NT2/D1 (cell line): ENCODE results near the gene CDK14.

Source experiments
- DNase-seq: peaks from one replicate; pipeline ENCODE4 v3.0.0-alpha.2; 2011; ENCODE audit warnings: low read depth, low spot score
- H3K27me3 ChIP-seq: 2 replicates; pipeline ENCODE4 v1.6.0; 2011; ENCODE audit warnings: mild to moderate bottlenecking; ENCODE audit not compliant: insufficient read length, insufficient read depth
- H3K36me3 ChIP-seq: 2 replicates; pipeline ENCODE4 v1.6.1; 2011; ENCODE audit warnings: mild to moderate bottlenecking, low read length, mixed read lengths; ENCODE audit not compliant: insufficient read depth, insufficient read length
- H3K4me1 ChIP-seq: 2 replicates; pipeline ENCODE4 v1.5.1; 2011; ENCODE audit not compliant: insufficient read depth, insufficient read length
- H3K4me3 ChIP-seq: 2 replicates; pipeline ENCODE4 v1.5.1; 2011; ENCODE audit warnings: low read depth; ENCODE audit not compliant: insufficient read length
- H3K9ac ChIP-seq: 2 replicates; pipeline ENCODE4 v1.6.0; 2011; ENCODE audit warnings: low read depth; ENCODE audit not compliant: insufficient read length
- H3K9me3 ChIP-seq: 2 replicates; pipeline ENCODE4 v1.5.1; 2011; ENCODE audit warnings: mild to moderate bottlenecking, low read length; ENCODE audit not compliant: insufficient read depth
- SUZ12 ChIP-seq: IDR thresholded peaks from 2 replicates; pipeline ENCODE4 v1.6.1; 2011; ENCODE audit not compliant: insufficient read length, insufficient read depth; ENCODE audit errors: extremely low read depth
- YY1 ChIP-seq: IDR thresholded peaks from 2 replicates; pipeline ENCODE4 v1.6.1; 2011; ENCODE audit not compliant: insufficient read length, insufficient read depth
- ZNF274 ChIP-seq: IDR thresholded peaks from 2 replicates; pipeline ENCODE4 v1.6.1; 2011; ENCODE audit warnings: mild to moderate bottlenecking, low read depth, low read length

Gene CDK14

GRCh38 chr7:91196058-91196457 lies 599.9 kb downstream of the CDK14 start:
- H3K27me3 ChIP-seq, result no peaks in the 10 kb centered on the region
- no peak for TF ChIP-seq SUZ12
- no peak overlapping the region for H3K9ac ChIP-seq
- no peaks in the 10 kb centered on the region for H3K36me3 ChIP-seq
- H3K9me3 ChIP-seq, result no peaks in the 10 kb centered on the region
- H3K4me3 ChIP-seq, result no peak overlapping the region
- no peak for DNase-seq
- no peaks in the 10 kb centered on the region for H3K4me1 ChIP-seq

DNA sequence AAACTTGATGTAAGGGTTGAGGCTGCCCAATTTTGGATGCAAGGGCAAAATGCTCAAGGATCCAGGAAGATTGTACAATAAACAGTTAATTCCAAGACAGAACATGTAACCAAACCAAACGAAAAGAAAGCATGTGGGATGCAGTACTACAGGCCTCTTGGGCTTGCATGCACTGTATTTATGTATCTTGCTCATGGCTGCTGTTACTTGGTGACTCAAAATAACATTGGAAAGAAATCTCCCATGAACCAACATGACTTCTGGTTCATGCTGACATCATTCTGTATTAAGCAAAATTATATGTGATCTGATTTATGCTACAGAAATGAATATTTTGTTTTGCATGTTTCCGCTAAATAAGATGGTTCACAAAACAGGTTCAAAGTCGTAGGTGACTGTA lies 602.2 kb downstream of the CDK14 start:
- no peaks in the 10 kb centered on the region for H3K4me1 ChIP-seq
- no peak overlapping the region for H3K9ac ChIP-seq
- no peaks in the 10 kb centered on the region for H3K36me3 ChIP-seq
- DNase-seq, result no peak
- TF ChIP-seq YY1 (no peak), SUZ12 (no peak), ZNF274 (no peak)
- no peaks in the 10 kb centered on the region for H3K27me3 ChIP-seq
- no peaks in the 10 kb centered on the region for H3K9me3 ChIP-seq
- no peak overlapping the region for H3K4me3 ChIP-seq

GRCh38 chr7:91199601-91200000 lies 603.5 kb downstream of the CDK14 start:
- Histone ChIP-seq H3K4me3 (no peak overlapping the region), H3K4me1 (no peaks in the 10 kb centered on the region), H3K9ac (no peak overlapping the region), H3K9me3 (0 out of 2 replicates have a peak, but pooled peaks cover 6% of the 10 kb centered on the region), H3K27me3 (no peaks in the 10 kb centered on the region), H3K36me3 (no peaks in the 10 kb centered on the region)
- TF ChIP-seq YY1 (no peak), SUZ12 (no peak), ZNF274 (no peak)
- no peak for DNase-seq

DNA sequence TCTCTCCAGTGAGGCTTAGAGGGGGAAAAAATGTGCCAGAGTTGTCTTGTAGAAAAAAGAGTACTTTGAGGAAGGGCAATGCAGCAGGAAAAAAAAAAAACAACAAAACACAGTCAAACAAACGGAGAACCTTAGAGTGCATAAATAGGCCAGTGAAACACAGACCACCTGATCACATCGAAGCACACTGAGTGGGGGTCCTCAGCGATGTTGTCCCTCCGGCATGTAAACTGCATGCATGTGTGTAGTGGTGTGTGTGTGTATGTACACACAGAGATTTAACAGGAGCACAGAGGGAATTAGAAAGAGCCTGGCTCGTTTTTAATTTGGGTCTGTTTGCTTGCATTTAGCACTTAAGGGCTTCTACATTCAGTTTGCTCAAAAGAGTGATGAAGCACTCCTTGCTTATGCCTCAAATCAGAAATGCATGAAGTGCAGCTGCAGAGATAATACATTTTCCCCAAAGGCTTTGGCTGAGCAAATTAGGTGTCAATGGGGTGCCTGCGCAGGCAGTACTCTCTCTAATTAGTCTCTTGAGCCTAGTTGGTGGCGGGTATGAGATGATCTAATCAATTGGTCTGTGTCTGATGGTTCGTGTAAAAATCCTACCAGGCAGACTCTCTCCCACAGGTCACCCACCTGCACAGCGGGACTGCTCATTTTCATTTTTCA lies 605.5 kb downstream of the CDK14 start:
- H3K9me3 ChIP-seq, result 0 out of 2 replicates have a peak, but pooled peaks cover 6% of the 10 kb centered on the region
- H3K4me1 ChIP-seq, result no peaks in the 10 kb centered on the region
- TF ChIP-seq SUZ12, result no peak
- no peaks in the 10 kb centered on the region for H3K36me3 ChIP-seq
- no peak overlapping the region for H3K4me3 ChIP-seq
- no peak for DNase-seq
- H3K27me3 ChIP-seq, result no peaks in the 10 kb centered on the region
- H3K9ac ChIP-seq, result no peak overlapping the region

- H3K9ac ChIP-seq, result no peak overlapping the region
- no peaks in the 10 kb centered on the region for H3K4me1 ChIP-seq
- DNase-seq, result no peak
- no peak overlapping the region for H3K4me3 ChIP-seq
- no peaks in the 10 kb centered on the region for H3K36me3 ChIP-seq
- H3K27me3 ChIP-seq, result no peaks in the 10 kb centered on the region
- no peak for TF ChIP-seq SUZ12
- TF ChIP-seq YY1, result no peak
- TF ChIP-seq ZNF274, result no peak
- 0 out of 2 replicates have a peak, but pooled peaks cover 6% of the 10 kb centered on the region for H3K9me3 ChIP-seq
Measured at GRCh38 chr7:91206361-91206960, 610.3 kb downstream of the CDK14 start.

- Histone ChIP-seq H3K36me3 (no peaks in the 10 kb centered on the region), H3K9me3 (no peaks in the 10 kb centered on the region), H3K27me3 (no peaks in the 10 kb centered on the region), H3K9ac (no peak overlapping the region), H3K4me1 (no peaks in the 10 kb centered on the region), H3K4me3 (no peak overlapping the region)
- no peak for DNase-seq
- TF ChIP-seq ZNF274 (no peak), SUZ12 (no peak), YY1 (no peak)
Measured at GRCh38 chr7:91212582-91212981, 616.5 kb downstream of the CDK14 start.

- Histone ChIP-seq H3K4me3 (no peak overlapping the region), H3K9me3 (no peaks in the 10 kb centered on the region), H3K36me3 (no peaks in the 10 kb centered on the region), H3K27me3 (no peaks in the 10 kb centered on the region), H3K4me1 (no peaks in the 10 kb centered on the region), H3K9ac (no peak overlapping the region)
- no peak for DNase-seq
- TF ChIP-seq YY1 (no peak), SUZ12 (no peak), ZNF274 (no peak)
Measured at GRCh38 chr7:91226411-91226810, 630.3 kb downstream of the CDK14 start.

DNA sequence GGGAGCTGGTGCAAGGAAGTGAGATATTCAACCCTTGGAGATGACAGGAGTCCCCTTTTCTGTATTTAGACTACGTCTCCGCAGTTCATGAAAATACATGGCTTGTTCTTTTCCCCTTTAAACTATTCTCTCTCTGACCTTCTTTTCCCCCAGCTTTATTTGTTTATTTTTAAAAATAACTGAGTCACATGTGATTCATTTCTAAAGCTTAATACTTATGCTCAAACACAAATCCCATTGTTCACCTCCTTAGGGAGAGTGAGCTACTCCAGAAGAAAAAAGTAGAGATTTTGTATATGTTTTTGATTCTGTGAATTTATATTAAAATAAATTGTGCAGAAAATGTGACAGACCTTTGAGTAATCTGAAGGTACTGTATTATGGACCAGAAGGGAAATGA lies 632.2 kb downstream of the CDK14 start:
- H3K9me3 ChIP-seq, result no peaks in the 10 kb centered on the region
- H3K36me3 ChIP-seq, result no peaks in the 10 kb centered on the region
- H3K27me3 ChIP-seq, result no peaks in the 10 kb centered on the region
- H3K4me1 ChIP-seq, result no peaks in the 10 kb centered on the region
- TF ChIP-seq YY1 (no peak), SUZ12 (no peak), ZNF274 (no peak)
- H3K4me3 ChIP-seq, result no peak overlapping the region
- DNase-seq, result no peak
- H3K9ac ChIP-seq, result no peak overlapping the region
